Measurements from ENCODE around the gene PER1. TPM values are rescaled to one million over a fixed set of nuclear protein-coding genes. Genes with fewer than 3 reads are reported as not detected.

Gene PER1
- total RNA-seq, 2 experiments from 2014 or later = 15.4 to 48.0 TPM

- Histone ChIP-seq H3K4me1 (ENCODE audit: insufficient read depth, low read length, poor library complexity, severe bottlenecking) (peaks cover 18% of the 10 kb centered on the region), H3K36me3 (ENCODE audit: insufficient read depth, low read length) (peaks cover 47% of the 10 kb centered on the region), H3K4me2 (ENCODE audit: low read length) (no peak overlapping the region), H3K79me2 (ENCODE audit: insufficient read depth, low read depth, low read length) (no peaks in the 10 kb centered on the region), H2AFZ (ENCODE audit: low read length) (no peak overlapping the region), H3K9me2 (ENCODE audit: insufficient read depth, low read length) (no peaks in the 10 kb centered on the region), H3K9me3 (ENCODE audit: low read length) (no peaks in the 10 kb centered on the region), H3K4me3 (ENCODE audit: low read depth, low read length, poor library complexity, severe bottlenecking) (no peak overlapping the region), H4K20me1 (ENCODE audit: insufficient read depth, low read length) (no peaks in the 10 kb centered on the region), H3K27ac (ENCODE audit: low read depth, low read length, poor library complexity, severe bottlenecking) (no peak overlapping the region)
- no TSS peak for BruUV-seq (replicated peaks)
- intact Hi-C loops (cut with micrococcal nuclease; ENCODE audit: unreplicated experiment) = no loop called here
- no peak for TF ChIP-seq EZH2phosphoT487 (IDR thresholded peaks at IDR 0.05; ENCODE audit: borderline replicate concordance, low read depth, low read length)
- TF ChIP-seq CTCF (conservative IDR thresholded peaks at IDR 0.05; ENCODE audit: low read length) = no peak
- DNase-seq (ENCODE audit: low spot score) = no peak
- ChIA-PET POLR2A (interaction anchor here (0.8 to 1.4 kb wide), 2 partner anchors 9 to 10 kb away, joined by 3 to 4 read pairs; no protein-coding TSS in a partner anchor), CTCF (ENCODE audit: unreplicated experiment) (no interaction called here)
Measured at GRCh38 chr17:8141045-8141444, 11.2 kb downstream of the PER1 start.

GRCh38 chr17:8140065-8141029 lies 11.9 kb downstream of the PER1 start:
- POLR2A ChIA-PET = interaction anchor here (0.8 to 1.4 kb wide), 2 partner anchors 8 to 10 kb away, joined by 3 to 4 read pairs; no protein-coding TSS in a partner anchor
- Histone ChIP-seq H3K9me3 (ENCODE audit: low read length) (no peaks in the 10 kb centered on the region), H3K4me2 (ENCODE audit: low read length) (no peak overlapping the region), H3K79me2 (ENCODE audit: insufficient read depth, low read depth, low read length) (no peaks in the 10 kb centered on the region), H2AFZ (ENCODE audit: low read length) (no peak overlapping the region), H3K27ac (ENCODE audit: low read depth, low read length, poor library complexity, severe bottlenecking) (no peak overlapping the region), H3K36me3 (ENCODE audit: insufficient read depth, low read length) (peaks cover 40% of the 10 kb centered on the region; the same call in 1 of the 2 replicates), H4K20me1 (ENCODE audit: insufficient read depth, low read length) (no peaks in the 10 kb centered on the region), H3K4me3 (ENCODE audit: low read depth, low read length, poor library complexity, severe bottlenecking) (no peak overlapping the region), H3K4me1 (ENCODE audit: insufficient read depth, low read length, poor library complexity, severe bottlenecking) (peaks cover 18% of the 10 kb centered on the region), H3K9me2 (ENCODE audit: insufficient read depth, low read length) (no peaks in the 10 kb centered on the region)
- no TSS peak for BruUV-seq (replicated peaks)
- DNase-seq (ENCODE audit: low spot score) = no peak
- intact Hi-C loops (cut with micrococcal nuclease; ENCODE audit: unreplicated experiment) = no loop called here
- CTCF ChIA-PET (ENCODE audit: unreplicated experiment) = no interaction called here
- TF ChIP-seq EZH2phosphoT487 (IDR thresholded peaks at IDR 0.05; ENCODE audit: borderline replicate concordance, low read depth, low read length) (no peak), CTCF (conservative IDR thresholded peaks at IDR 0.05; ENCODE audit: low read length) (no peak)
